Nephron progenitor cell (in vitro differentiated cells): ENCODE measurements around the gene CGNL1.

ENCODE experiments used
- DNase-seq: peaks from one replicate; pipeline ENCODE4 v3.0.0; 2021
- H3K27ac Mint-ChIP-seq: 2 replicates; pipeline ENCODE4 v1.8.0; 2021; ENCODE audit warnings: mild to moderate bottlenecking, moderate library complexity, mixed read lengths
- H3K27me3 Mint-ChIP-seq: 2 replicates; pipeline ENCODE4 v1.8.0; 2021; ENCODE audit warnings: mild to moderate bottlenecking, low read depth, mixed read lengths; ENCODE audit not compliant: poor library complexity
- H3K36me3 Mint-ChIP-seq: 2 replicates; pipeline ENCODE4 v1.8.0; 2021; ENCODE audit warnings: low read depth, mixed read lengths
- H3K4me1 Mint-ChIP-seq: 2 replicates; pipeline ENCODE4 v1.8.0; 2021; ENCODE audit warnings: mixed read lengths
- H3K4me3 Mint-ChIP-seq: 2 replicates; pipeline ENCODE4 v1.8.0; 2021; ENCODE audit warnings: mild to moderate bottlenecking, moderate library complexity, mixed read lengths
- H3K9me3 Mint-ChIP-seq: 2 replicates; pipeline ENCODE4 v1.8.0; 2021; ENCODE audit warnings: mild to moderate bottlenecking, moderate library complexity, mixed read lengths
- CTCF ChIP-seq: fragments of 200-600 bp; sonication (generic); IDR thresholded peaks from 2 replicates; pipeline ENCODE4 v1.5.0; 2021; ENCODE audit warnings: antibody characterized with exemption

Gene CGNL1

GRCh38 chr15:57496946-57497869 lies 120.9 kb downstream of the CGNL1 start:
- H3K9me3 Mint-ChIP-seq: no peaks in the 10 kb centered on the region
- no peak for TF ChIP-seq CTCF
- peaks cover 47% of the 10 kb centered on the region for H3K4me1 Mint-ChIP-seq
- no peak overlapping the region for H3K27ac Mint-ChIP-seq
- H3K27me3 Mint-ChIP-seq: peaks cover 11% of the 10 kb centered on the region
- H3K36me3 Mint-ChIP-seq: no peaks in the 10 kb centered on the region
- no peak for DNase-seq
- H3K4me3 Mint-ChIP-seq: no peak overlapping the region

GRCh38 chr15:57500256-57500655 lies 124.0 kb downstream of the CGNL1 start:
- Mint-ChIP-seq H3K36me3 (no peaks in the 10 kb centered on the region), H3K4me1 (peaks cover 58% of the 10 kb centered on the region), H3K27me3 (peaks cover 7% of the 10 kb centered on the region), H3K4me3 (no peak overlapping the region), H3K27ac (no peak overlapping the region), H3K9me3 (no peaks in the 10 kb centered on the region)
- TF ChIP-seq CTCF: no peak
- DNase-seq: no peak

GRCh38 chr15:57500979-57501576 lies 124.8 kb downstream of the CGNL1 start:
- no peak for DNase-seq
- H3K4me3 Mint-ChIP-seq: no peak overlapping the region
- H3K36me3 Mint-ChIP-seq: no peaks in the 10 kb centered on the region
- no peak overlapping the region for H3K27ac Mint-ChIP-seq
- no peaks in the 10 kb centered on the region for H3K9me3 Mint-ChIP-seq
- peaks cover 62% of the 10 kb centered on the region for H3K4me1 Mint-ChIP-seq
- no peak for TF ChIP-seq CTCF
- peaks cover 10% of the 10 kb centered on the region for H3K27me3 Mint-ChIP-seq

GRCh38 chr15:57502116-57502515 lies 125.8 kb downstream of the CGNL1 start:
- Mint-ChIP-seq H3K4me3 (no peak overlapping the region), H3K36me3 (no peaks in the 10 kb centered on the region), H3K27ac (peak overlapping the region; percentile 42), H3K27me3 (peaks cover 10% of the 10 kb centered on the region), H3K4me1 (peaks cover 63% of the 10 kb centered on the region), H3K9me3 (no peaks in the 10 kb centered on the region)
- TF ChIP-seq CTCF: no peak
- DNase-seq: no peak

- Mint-ChIP-seq H3K36me3 (no peaks in the 10 kb centered on the region), H3K27ac (no peak overlapping the region), H3K4me3 (no peak overlapping the region), H3K4me1 (peaks cover 70% of the 10 kb centered on the region), H3K27me3 (peaks cover 10% of the 10 kb centered on the region), H3K9me3 (no peaks in the 10 kb centered on the region)
- TF ChIP-seq CTCF: no peak
- no peak for DNase-seq
These were observed 126.9 kb downstream of the CGNL1 start for GRCh38 chr15:57503051-57503702.
